Prostate gland (tissue), 2 donors: ENCODE results near the gene MITF. TPM values are rescaled to one million over a fixed set of nuclear protein-coding genes. Genes with fewer than 3 reads are reported as not detected.

Experiments used
- DNase-seq: peaks from one replicate; pipeline ENCODE4 v3.0.0-alpha.2; 2019; ENCODE audit warnings: low spot score
- H3K27ac ChIP-seq, 2 donors: fragments of 200-600 bp; sonication (generic); 2 replicates each; pipeline ENCODE4 v1.5.1; 2017 to 2019
- H3K27me3 ChIP-seq: fragments of 200-600 bp; sonication (generic); replicated peaks from 2 replicates; pipeline ENCODE4 v1.5.1; 2019; ENCODE audit not compliant: insufficient read depth
- H3K36me3 ChIP-seq, 2 donors: fragments of 200-600 bp; sonication (generic); 1 replicate in 1 of 2; 2 replicates in 1 of 2; pipeline versions ENCODE4 v1.5.1 to v1.8.1; 2017 to 2019
- H3K4me1 ChIP-seq: fragments of 200-600 bp; sonication (generic); replicated peaks from 2 replicates; pipeline ENCODE4 v1.5.1; 2019
- H3K4me3 ChIP-seq, 2 donors: fragments of 200-600 bp; sonication (generic); 2 replicates each; pipeline ENCODE4 v1.5.1; 2017 to 2019
- H3K9me3 ChIP-seq: fragments of 200-600 bp; sonication (generic); 2 replicates; pipeline ENCODE4 v1.5.1; 2017
- CTCF ChIP-seq, 4 experiments: fragments of 200-600 bp in 2 of 4; fragments of 450-650 bp in 2 of 4; sonication (generic) in 2 of 4; IDR thresholded peaks; 1 replicate in 3 of 4; 2 replicates in 1 of 4; pipeline ENCODE4 v1.5.1; 2016 to 2019; ENCODE audit warnings: antibody characterized with exemption in 4 of 4, mild to moderate bottlenecking in 2 of 4, moderate library complexity in 2 of 4
- POLR2A ChIP-seq: fragments of 450-650 bp; IDR thresholded peaks from one replicate; pipeline ENCODE4 v1.6.1; 2016; ENCODE audit warnings: antibody characterized with exemption, mild to moderate bottlenecking
- POLR2AphosphoS5 ChIP-seq: sonication (generic); formaldehyde crosslinking; IDR thresholded peaks from one replicate; pipeline ENCODE4 v1.6.1; 2017; ENCODE audit warnings: antibody characterized with exemption
- WGBS: methylation state at CpG from one replicate; pipeline ENCODE4 v1.1.5; 2018; 5-methylcytosine and 5-hydroxymethylcytosine counted together
- intact Hi-C: fragments of 100-400 bp; cut with DNase I; formaldehyde crosslinking; loops from one replicate; pipeline ENCODE4 v1.14.2; 2022
- total RNA-seq, 2 donors: library from RNA; depleted of rRNA; stranded (reverse); fragments of >200 nt; gene quantifications; one replicate each; pipeline ENCODE4 v1.1.0, GENCODE V29; 2016

Gene MITF
- total RNA-seq, 2 donors from 2014 or later = 7.7 to 17.6 TPM

GRCh38 chr3:69987833-69988232, 248.6 kb downstream of the MITF start:
- Histone ChIP-seq H3K27me3 (no peaks in the 10 kb centered on the region), H3K9me3 (no peaks in the 10 kb centered on the region), H3K27ac (no peak overlapping the region), H3K4me3 (no peak overlapping the region), H3K4me1 (no peaks in the 10 kb centered on the region), H3K36me3 (no peaks in the 10 kb centered on the region)
- DNase-seq = no peak
- 86% methylated on average over 6 of the region's 6 CpGs for WGBS
- TF ChIP-seq POLR2AphosphoS5 = no peak
- no peak for TF ChIP-seq POLR2A
- no peak for TF ChIP-seq CTCF (IDR thresholded peaks at IDR 0.05)
- intact Hi-C loops = no loop called here

- Histone ChIP-seq H3K27me3 (no peaks in the 10 kb centered on the region), H3K27ac (no peak overlapping the region), H3K9me3 (no peaks in the 10 kb centered on the region), H3K4me3 (no peak overlapping the region), H3K36me3 (no peaks in the 10 kb centered on the region), H3K4me1 (no peaks in the 10 kb centered on the region)
- TF ChIP-seq POLR2A = no peak
- TF ChIP-seq CTCF (IDR thresholded peaks at IDR 0.05) = no peak
- no peak for TF ChIP-seq POLR2AphosphoS5
- DNase-seq = no peak
- intact Hi-C loops = no loop called here
- 89% methylated on average over 4 of the region's 4 CpGs for WGBS
These were observed 254.5 kb downstream of the MITF start for GRCh38 chr3:69993757-69994156.

GRCh38 chr3:69994919-69995318, 255.7 kb downstream of the MITF start:
- WGBS = 81% methylated on average over 3 of the region's 3 CpGs
- Histone ChIP-seq H3K4me3 (no peak overlapping the region), H3K27ac (no peak overlapping the region), H3K27me3 (no peaks in the 10 kb centered on the region), H3K4me1 (peaks cover 2% of the 10 kb centered on the region), H3K36me3 (no peaks in the 10 kb centered on the region), H3K9me3 (no peaks in the 10 kb centered on the region)
- intact Hi-C loops = no loop called here
- no peak for TF ChIP-seq POLR2AphosphoS5
- TF ChIP-seq CTCF (IDR thresholded peaks at IDR 0.05) = no peak
- TF ChIP-seq POLR2A = no peak
- DNase-seq = no peak

GRCh38 chr3:69997631-69998307, 258.5 kb downstream of the MITF start:
- intact Hi-C loops = no loop called here
- WGBS = 19% methylated on average over 3 of the region's 3 CpGs
- H3K4me1 ChIP-seq = peaks cover 2% of the 10 kb centered on the region
- DNase-seq = no peak
- no peak overlapping the region for H3K4me3 ChIP-seq
- TF ChIP-seq POLR2AphosphoS5 = no peak
- TF ChIP-seq CTCF (IDR thresholded peaks at IDR 0.05) = no peak
- TF ChIP-seq POLR2A = no peak
- no peak overlapping the region for H3K27ac ChIP-seq
- no peaks in the 10 kb centered on the region for H3K36me3 ChIP-seq
- H3K27me3 ChIP-seq = no peaks in the 10 kb centered on the region
- H3K9me3 ChIP-seq = no peaks in the 10 kb centered on the region

DNA sequence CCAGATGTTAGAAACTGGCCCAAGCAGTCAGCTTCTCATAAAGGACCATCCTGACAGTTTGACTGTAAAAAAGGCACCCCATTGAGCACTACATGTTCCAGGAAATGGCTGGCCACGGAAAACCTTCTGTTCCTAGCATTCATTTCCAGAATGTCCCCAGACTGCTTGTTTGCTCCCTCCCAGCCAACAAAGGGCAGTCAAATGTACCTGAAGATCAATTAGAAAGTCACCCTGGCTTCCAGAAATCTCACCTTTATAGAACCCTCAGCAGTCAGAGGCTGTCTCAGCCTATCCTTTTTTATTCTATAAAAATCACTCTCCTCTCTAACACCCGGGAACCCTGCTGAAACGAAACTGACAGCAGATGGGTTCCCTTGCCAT, 259.5 kb downstream of the MITF start:
- no peak for DNase-seq
- H3K27ac ChIP-seq = peak overlapping the region; percentile 51 to 67
- no peaks in the 10 kb centered on the region for H3K36me3 ChIP-seq
- no peaks in the 10 kb centered on the region for H3K27me3 ChIP-seq
- intact Hi-C loops = no loop called here
- peak overlapping the region in 1 of 2 donors; percentile 1 for H3K4me3 ChIP-seq
- peaks cover 2% of the 10 kb centered on the region for H3K4me1 ChIP-seq
- 9% methylated on average over 3 of the region's 3 CpGs for WGBS
- TF ChIP-seq POLR2AphosphoS5 (peak; percentile 19), CTCF (IDR thresholded peaks at IDR 0.05) (no peak)
- no peaks in the 10 kb centered on the region for H3K9me3 ChIP-seq
